Skeletal muscle tissue (tissue), 4 donors: Measurements from ENCODE around the gene KLF15. TPM values are rescaled to one million over a fixed set of nuclear protein-coding genes. Genes with fewer than 3 reads are reported as not detected.
"Not testable (repeated sequence)": the region's sequence is repeated elsewhere in the genome, so short reads cannot be mapped to it uniquely, and the experiment has no call there.

Experiments
- H3K27ac ChIP-seq: one replicate; pipeline ENCODE4 v1.7.0; 2013; ENCODE audit warnings: mild to moderate bottlenecking, low read depth, low read length, inconsistent platforms
- H3K27me3 ChIP-seq, 3 donors: one replicate each; pipeline ENCODE4 v1.7.0; 2013; ENCODE audit warnings: low read length in 3 of 3; ENCODE audit not compliant: control insufficient read depth in 3 of 3, insufficient read depth in 3 of 3
- H3K36me3 ChIP-seq, 3 donors: one replicate each; pipeline ENCODE4 v1.7.0; 2013; ENCODE audit warnings: low read length in 3 of 3; ENCODE audit not compliant: control insufficient read depth in 3 of 3, insufficient read depth in 3 of 3
- H3K4me1 ChIP-seq, 3 donors: one replicate each; pipeline ENCODE4 v1.7.0; 2013; ENCODE audit warnings: low read length in 3 of 3, mild to moderate bottlenecking in 3 of 3; ENCODE audit not compliant: control insufficient read depth in 3 of 3, insufficient read depth in 3 of 3
- H3K4me3 ChIP-seq, 3 donors: one replicate each; pipeline ENCODE4 v1.7.0; 2013; ENCODE audit warnings: low read length in 3 of 3
- H3K9ac ChIP-seq, 3 donors: one replicate each; pipeline ENCODE4 v1.7.0; 2013; ENCODE audit warnings: low read length in 3 of 3, mild to moderate bottlenecking in 3 of 3, moderate library complexity in 2 of 3, low read depth in 1 of 3
- H3K9me3 ChIP-seq, 3 donors: one replicate each; pipeline ENCODE4 v1.7.0; 2013; ENCODE audit warnings: low read length in 3 of 3; ENCODE audit not compliant: control insufficient read depth in 3 of 3
- total RNA-seq: library from RNA; depleted of rRNA; stranded (reverse); fragments of >200 nt; gene quantifications from one replicate; pipeline ENCODE4 v1.2.3, GENCODE V29; 2014
- donor health status: Osteomylitis.

KLF15 gene
- total RNA-seq, 1 donor from 2014 or later: 2.6 TPM

DNA sequence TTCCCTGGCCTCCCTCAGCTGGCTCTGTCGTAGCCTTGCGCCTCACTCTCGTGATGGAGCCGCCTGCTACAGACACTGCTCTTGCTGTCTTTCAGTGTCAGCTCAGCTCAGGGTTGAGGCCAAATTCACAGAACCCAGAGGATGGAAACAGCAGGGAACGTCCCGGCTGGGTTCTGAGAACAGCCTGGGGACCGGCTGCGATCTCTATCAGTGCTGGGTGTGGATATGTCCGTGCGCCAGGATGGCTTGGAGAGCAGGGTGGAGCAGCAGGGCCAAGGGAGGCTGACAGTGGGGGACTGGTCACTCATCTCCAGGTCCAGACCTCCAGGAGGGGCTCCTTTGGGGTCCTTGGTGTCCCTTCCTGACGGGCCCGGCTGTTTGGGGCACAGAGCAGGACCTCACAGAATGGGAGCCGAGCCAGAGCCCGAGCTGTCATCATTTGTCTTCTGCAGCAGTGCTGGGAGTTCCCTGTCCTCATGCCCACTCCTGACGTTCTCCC is 18.4 kb downstream of the KLF15 start:
- Histone ChIP-seq H3K4me3 (no peak overlapping the region), H3K36me3 (peaks cover 0 to 3% (median 0%) of the 10 kb centered on the region in 3 donors), H3K27ac (no peak overlapping the region), H3K9ac (no peak overlapping the region), H3K9me3 (no peaks in the 10 kb centered on the region), H3K4me1 (peaks cover 0 to 21% (median 12%) of the 10 kb centered on the region in 3 donors), H3K27me3 (no peaks in the 10 kb centered on the region)

DNA sequence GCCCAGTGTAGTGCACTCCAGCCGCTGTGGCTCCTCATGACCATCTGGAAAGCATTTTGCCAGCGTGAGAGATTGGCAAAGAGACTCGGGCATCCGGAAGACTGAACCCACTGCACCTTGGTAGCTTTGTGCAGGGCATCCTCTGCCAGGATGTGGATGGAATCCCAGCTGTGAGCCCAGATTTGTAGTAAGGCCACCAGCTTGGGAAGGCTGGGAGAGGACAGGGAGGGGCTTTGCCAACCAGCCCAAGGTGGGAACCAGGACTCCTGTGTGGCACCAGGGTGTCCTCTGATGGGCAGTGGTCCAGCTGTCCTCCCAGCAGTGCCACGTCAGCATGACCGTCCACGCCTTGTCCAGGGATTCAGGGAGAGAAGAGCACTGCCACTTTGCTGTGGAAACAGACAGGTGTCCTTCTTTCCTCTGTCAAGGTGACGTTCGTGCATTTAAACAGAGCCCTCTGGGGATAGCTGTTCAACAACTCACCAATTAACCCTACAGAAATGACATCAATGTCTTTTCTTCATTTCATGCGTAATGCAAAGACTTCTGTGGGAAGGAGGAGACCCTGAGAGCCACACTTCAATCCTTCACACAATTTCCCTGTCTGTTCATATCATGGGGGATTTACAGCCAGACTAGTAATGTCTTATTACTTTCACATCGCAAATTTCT is 19.1 kb downstream of the KLF15 start:
- H3K9me3 ChIP-seq: no peaks in the 10 kb centered on the region
- H3K4me3 ChIP-seq: no peak overlapping the region
- no peak overlapping the region for H3K27ac ChIP-seq
- H3K9ac ChIP-seq: no peak overlapping the region
- no peaks in the 10 kb centered on the region for H3K36me3 ChIP-seq
- H3K27me3 ChIP-seq: no peaks in the 10 kb centered on the region
- peaks cover 0 to 21% (median 12%) of the 10 kb centered on the region in 3 donors for H3K4me1 ChIP-seq

DNA sequence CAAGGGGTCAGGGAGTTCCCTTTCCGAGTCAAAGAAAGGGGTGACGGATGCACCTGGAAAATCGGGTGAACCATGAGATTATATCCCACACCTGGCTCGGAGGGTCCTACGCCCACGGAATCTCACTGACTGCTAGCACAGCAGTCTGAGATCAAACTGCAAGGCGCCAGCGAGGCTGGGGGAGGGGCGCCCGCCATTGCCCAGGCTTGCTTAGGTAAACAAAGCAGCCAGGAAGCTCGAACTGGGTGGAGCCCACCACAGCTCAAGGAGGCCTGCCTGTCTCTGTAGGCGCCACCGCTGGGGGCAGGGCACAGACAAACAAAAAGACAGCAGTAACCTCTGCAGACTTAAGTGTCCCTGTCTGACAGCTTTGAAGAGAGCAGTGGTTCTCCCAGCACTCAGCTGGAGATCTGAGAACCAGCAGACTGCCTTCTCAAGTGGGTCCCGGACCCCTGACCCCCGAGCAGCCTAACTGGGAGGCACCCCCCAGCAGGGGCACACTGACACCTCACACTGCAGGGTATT is 25.3 kb downstream of the KLF15 start:
- H3K27me3 ChIP-seq, H3K4me1 ChIP-seq: not testable (repeated sequence)

DNA sequence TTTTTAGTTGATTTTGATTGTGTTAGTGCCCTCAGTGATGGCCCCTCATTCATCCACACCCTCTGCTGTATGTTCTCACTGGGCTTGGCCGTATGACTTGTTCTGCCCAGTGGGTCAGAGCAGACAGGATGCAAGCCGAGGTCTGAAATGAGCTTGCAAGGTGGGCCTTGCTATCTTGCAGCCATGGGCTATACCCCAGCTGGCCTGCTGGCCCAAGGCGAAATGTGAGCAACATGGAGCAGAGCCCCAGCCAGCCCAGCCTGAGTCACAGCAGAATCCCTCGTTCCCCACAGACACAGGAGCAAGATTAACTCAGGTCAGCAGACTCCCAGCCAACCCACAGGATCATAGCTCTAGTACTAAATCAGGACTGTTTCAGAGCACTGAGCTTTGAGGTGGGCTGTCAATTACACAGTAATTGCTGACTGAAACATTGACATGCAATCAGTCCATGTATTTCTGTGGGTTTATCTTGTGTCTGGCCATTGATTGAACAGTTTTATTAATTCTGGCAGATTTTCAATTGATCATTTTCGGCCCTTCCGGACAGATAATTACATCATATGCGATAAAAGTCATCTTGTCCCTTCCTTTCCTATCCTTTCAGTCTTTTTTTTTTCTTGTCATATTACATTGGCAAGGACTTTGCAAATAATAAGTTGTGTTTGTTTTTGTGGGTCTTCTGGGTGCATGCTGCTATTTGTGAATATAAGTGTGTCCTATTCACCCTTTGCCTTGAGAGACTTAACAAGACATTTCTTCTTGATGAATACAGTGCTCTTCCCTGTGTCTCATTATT is 27.1 kb downstream of the KLF15 start:
- H3K36me3 ChIP-seq: peaks cover 0 to 4% (median 0%) of the 10 kb centered on the region in 3 donors

More for the DNA sequence above, 25.3 kb downstream of the KLF15 start:
- not testable (repeated sequence) for H3K27ac ChIP-seq, H3K4me3 ChIP-seq, H3K9ac ChIP-seq, H3K36me3 ChIP-seq, H3K9me3 ChIP-seq

DNA sequence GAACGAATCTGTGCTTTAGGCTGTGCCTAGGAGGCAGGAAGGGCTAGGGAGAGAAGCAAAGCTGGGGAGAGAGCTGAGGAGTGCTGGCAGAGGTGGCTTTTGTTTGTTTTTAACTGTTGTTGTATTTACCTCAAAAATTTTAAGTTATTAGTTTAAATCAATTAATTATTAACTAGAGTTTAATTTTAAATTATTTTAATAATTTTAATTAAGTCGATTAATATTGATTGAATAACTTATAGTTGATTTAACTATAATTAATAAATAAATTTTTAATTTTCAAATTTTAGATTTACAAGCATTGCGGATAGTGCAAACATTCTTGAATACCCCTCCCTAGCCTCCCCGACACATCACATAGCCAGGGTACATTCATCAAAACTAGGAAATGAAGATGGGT is 30.6 kb downstream of the KLF15 start:
- H3K9me3 ChIP-seq: peaks cover 8 to 9% (median 9%) of the 10 kb centered on the region in 3 donors
- no peaks in the 10 kb centered on the region for H3K27me3 ChIP-seq
- no peak overlapping the region for H3K27ac ChIP-seq
- H3K36me3 ChIP-seq: peaks cover 0 to 4% (median 0%) of the 10 kb centered on the region in 3 donors
- no peaks in the 10 kb centered on the region for H3K4me1 ChIP-seq
- H3K9ac ChIP-seq: no peak overlapping the region
- no peak overlapping the region for H3K4me3 ChIP-seq

More for the DNA sequence above, 27.1 kb downstream of the KLF15 start:
- Histone ChIP-seq H3K27ac (no peak overlapping the region), H3K9me3 (peaks cover 8 to 9% (median 9%) of the 10 kb centered on the region in 3 donors), H3K4me1 (no peaks in the 10 kb centered on the region), H3K9ac (no peak overlapping the region), H3K4me3 (no peak overlapping the region), H3K27me3 (no peaks in the 10 kb centered on the region)

DNA sequence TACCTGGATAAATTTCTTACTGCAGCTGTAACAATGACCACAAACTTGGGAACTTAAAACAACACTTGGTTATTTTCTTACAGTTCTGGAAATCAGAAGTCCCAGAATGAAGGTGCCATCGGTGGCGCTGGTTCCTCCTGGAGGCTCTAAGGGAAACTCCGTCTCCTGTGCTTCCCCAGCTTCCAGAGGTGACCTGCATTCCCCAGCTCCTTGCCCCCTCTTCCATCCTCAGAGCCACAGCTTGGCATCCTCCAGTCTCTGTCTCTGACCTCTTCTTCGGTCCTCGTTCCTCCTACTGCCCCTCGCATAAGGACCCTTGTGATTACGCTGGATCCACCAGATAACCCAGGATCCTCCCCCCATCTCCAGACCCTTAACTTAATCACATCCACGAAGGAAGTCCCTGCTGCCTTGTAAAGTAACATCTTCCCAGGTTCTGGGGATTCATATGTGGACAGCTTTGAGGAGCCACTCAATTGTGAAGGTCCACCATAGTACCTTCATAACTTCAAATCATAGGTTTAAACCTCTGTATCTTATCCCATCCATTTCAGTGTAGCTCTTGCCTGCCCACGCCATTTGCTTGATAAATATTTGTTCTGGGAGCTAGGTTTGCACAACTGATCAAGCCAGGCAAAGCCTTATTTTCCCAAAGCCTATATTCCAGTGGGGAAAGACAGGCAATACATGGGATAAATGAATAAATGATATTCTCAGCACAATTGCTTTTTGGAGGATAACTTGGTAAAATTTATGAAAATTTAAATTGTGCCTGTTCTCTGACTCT is 34.8 kb downstream of the KLF15 start:
- Histone ChIP-seq H3K4me1 (no peaks in the 10 kb centered on the region), H3K4me3 (no peak overlapping the region), H3K9ac (no peak overlapping the region)

DNA sequence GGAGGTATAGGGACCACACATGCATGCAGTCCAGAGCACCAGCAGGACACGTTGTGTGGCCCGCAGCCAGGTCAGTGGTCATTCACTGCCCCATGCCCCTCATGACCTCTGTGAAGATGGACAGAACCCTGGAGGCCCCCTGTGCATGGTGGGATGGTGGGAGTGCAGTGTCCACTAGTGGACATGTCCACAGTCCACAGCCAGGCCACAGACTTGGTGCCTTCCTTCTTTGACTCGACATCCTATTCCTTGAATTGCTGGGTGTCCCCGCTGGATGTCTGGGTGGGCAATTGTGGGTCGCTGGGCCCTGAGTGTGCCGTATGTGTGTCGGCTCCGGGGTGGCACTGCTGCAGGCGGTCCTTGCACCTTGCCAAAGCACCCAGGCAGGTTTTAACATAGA is 35.7 kb downstream of the KLF15 start:
- Histone ChIP-seq H3K9me3 (peaks cover 0 to 5% (median 0%) of the 10 kb centered on the region in 3 donors), H3K27ac (no peak overlapping the region), H3K27me3 (no peaks in the 10 kb centered on the region), H3K36me3 (no peaks in the 10 kb centered on the region), H3K4me3 (no peak overlapping the region), H3K9ac (no peak overlapping the region), H3K4me1 (no peaks in the 10 kb centered on the region)

More for the DNA sequence above, 34.8 kb downstream of the KLF15 start:
- H3K27ac ChIP-seq: no peak overlapping the region
- peaks cover 0 to 5% (median 0%) of the 10 kb centered on the region in 3 donors for H3K9me3 ChIP-seq
- no peaks in the 10 kb centered on the region for H3K27me3 ChIP-seq
- no peaks in the 10 kb centered on the region for H3K36me3 ChIP-seq

DNA sequence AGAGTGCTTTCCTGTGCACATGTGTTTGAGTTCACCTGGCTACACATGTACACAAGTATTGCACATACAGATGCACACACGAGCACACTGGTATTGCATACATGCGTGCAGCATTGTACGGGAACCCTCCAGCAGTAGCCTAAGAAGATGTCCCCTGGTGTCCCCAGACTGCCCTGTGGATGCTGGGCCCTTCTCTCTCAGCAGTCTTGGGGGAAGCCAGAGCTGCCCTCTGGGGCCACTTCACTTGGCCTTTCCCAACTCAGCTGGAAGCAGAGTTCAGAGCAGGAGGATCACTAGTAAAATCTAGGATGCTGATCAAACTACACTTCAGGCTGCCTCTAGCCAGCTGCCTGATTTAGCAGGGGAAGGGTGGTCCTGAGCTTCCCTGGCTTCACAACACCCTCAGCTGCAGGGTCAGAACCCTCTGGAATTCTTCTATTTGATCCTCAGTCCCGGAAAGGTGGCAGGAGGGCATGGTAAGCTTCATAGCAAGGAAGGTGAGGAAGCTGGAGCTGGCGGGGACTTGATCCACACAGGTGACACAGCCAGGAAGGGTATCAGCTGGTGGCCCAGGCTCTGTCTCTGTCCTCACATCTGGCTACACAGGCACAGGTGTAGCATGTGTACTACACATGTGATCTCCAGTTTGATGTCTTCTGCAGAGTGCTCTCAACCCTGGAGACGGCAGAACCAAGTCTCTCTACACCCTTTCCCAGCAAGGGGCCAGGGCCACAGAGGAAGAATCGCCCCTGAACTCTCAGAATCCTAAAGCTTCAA is 36.5 kb downstream of the KLF15 start:
- Histone ChIP-seq H3K9me3 (peaks cover 0 to 2% (median 0%) of the 10 kb centered on the region in 3 donors), H3K4me3 (no peak overlapping the region), H3K36me3 (no peaks in the 10 kb centered on the region), H3K4me1 (no peaks in the 10 kb centered on the region), H3K27me3 (no peaks in the 10 kb centered on the region), H3K27ac (no peak overlapping the region), H3K9ac (no peak overlapping the region)

DNA sequence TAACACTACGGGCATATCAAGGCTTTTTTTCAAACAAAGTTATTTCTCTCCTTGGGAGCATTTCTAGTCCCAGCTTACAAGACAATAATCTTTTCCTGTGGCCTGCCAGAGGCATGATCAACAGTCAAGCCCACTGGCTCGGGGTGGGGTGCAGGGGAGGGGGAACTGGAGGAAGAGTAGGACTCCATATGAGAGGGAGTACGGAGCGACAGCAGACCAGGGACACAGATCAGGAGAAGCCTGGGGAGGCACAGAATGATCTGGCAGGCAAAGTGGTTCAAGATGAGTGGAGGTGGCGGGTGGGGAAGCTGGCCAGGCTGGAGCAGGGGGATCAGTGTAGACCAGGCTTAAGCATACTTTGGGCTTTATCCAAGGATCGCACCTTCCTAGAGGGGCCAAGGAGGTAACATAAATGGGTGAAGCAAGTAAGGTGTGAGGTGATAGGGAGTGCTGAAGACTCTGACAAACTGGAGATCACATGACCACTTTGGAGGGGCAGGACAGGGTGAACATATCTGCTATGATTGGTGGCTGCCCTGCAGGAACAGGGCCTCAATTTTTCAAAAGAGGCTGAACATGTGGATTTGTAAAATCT is 37.4 kb downstream of the KLF15 start:
- H3K4me1 ChIP-seq: no peaks in the 10 kb centered on the region
- no peak overlapping the region for H3K9ac ChIP-seq
- no peaks in the 10 kb centered on the region for H3K27me3 ChIP-seq
- peaks cover 0 to 2% (median 0%) of the 10 kb centered on the region in 3 donors for H3K9me3 ChIP-seq
- no peak overlapping the region for H3K4me3 ChIP-seq
- no peak overlapping the region for H3K27ac ChIP-seq
- H3K36me3 ChIP-seq: no peaks in the 10 kb centered on the region
